Measurements from ENCODE around the gene TANGO2. TPM values are rescaled to one million over a fixed set of nuclear protein-coding genes. Genes with fewer than 3 reads are reported as not detected.

TANGO2 gene
- total and polyA plus RNA-seq, 10 of the 15 experiments (the other 5 are each of a cell fraction or from before 2014, with no cell fraction given), result 4.0 to 24.8 (median 20.9) TPM

DNA sequence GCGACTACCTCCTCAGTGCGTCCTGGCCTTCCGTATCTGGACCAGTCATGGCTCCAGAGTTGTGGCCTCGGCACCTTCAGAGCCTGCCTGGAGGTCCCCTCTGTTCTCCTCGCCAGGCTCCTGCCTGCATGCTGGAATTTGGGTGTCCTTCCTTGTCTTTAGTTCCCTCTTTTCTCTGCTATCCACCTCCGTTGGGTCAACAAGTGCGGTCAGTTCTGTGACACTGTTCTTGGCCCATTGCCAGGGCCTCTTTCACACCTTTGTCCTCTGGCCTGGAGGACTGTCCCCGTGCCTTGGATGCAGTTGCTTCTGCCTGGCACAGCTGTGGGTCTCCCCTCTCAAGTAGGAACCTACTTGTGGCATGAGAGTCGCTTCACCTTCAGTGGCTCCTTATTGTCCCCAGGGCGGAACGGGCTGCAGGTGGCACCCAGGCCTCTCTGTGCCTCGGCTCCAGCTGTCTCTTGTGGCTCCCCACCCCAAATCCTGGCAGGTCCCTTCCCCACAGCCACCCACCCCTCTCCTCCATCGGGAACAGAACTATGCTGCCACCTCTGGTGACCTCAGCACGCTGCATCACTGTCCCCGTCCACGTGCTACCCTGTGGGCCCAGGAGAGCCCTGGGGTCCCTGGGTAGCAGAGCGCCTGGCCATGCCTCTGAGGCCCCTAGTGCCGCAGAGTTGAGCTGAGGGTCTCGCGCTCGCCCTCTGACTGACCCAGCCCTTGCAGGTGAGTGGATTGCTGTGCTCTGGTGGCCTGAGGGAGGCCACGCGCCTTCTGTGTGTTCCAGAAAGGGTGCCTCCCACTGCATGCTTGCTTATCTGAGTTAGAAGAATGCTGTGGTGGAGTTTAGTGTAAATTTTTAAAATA, 63.9 kb downstream of the TANGO2 start (continued):
- TF ChIP-seq POU2F2 (IDR thresholded peaks at IDR 0.05; ENCODE audit: borderline replicate concordance, low read depth, low read length) (no peak), ZNF217 (IDR thresholded peaks at IDR 0.05) (no peak), NFIC (IDR thresholded peaks at IDR 0.05; ENCODE audit: low read depth, low read length) (no peak)

DNA sequence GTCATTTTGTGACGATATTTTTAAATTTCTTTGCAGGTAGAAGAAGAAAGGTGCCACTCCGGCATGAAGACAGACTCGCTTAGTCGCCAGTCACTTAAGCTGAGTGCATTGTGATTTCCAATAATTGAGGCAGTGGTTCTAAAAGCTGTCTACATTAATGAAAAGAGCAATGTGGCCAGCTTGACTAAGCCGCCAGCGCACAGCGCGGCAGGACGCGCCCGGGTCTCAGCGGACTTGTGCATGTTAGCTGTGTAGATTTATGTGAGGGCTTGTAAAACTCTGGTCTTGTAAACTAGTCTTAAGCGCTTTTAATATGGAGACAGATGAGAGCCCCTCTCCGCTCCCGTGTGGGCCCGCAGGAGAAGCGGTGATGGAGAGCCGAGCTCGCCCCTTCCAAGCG, 64.7 kb downstream of the TANGO2 start:
- H4K20me1 ChIP-seq (ENCODE audit: control insufficient read depth, insufficient read depth), result no peaks in the 10 kb centered on the region
- H3K9ac ChIP-seq (ENCODE audit: control insufficient read depth, insufficient read depth, low read length), result no peak overlapping the region
- no peaks in the 10 kb centered on the region for H3K9me3 ChIP-seq (replicated peaks; ENCODE audit: control insufficient read depth, insufficient read depth, low read length)
- FAIRE-seq (no peak), ATAC-seq (no peak), DNase-seq (ENCODE audit: low read depth, low spot score) (no peak)
- in situ Hi-C loops (cut with MboI), result no loop called here
- H3K27ac ChIP-seq (ENCODE audit: control insufficient read depth, insufficient read depth), result no peak overlapping the region
- ChIA-PET POLR2A (no interaction called here), CTCF (no interaction called here), SMC1A (ENCODE audit: uncharacterized antibody, unreplicated experiment) (no interaction called here), RAD21 (ENCODE audit: unreplicated experiment) (no interaction called here)
- peaks cover 47% of the 10 kb centered on the region for H3K79me2 ChIP-seq (ENCODE audit: control insufficient read depth, insufficient read depth, low read length)
- no peak overlapping the region for H3K4me3 ChIP-seq
- no peaks in the 10 kb centered on the region for H3K27me3 ChIP-seq (replicated peaks in 1 of 2; ENCODE audit: control insufficient read depth in 2 of 2, insufficient read depth in 2 of 2, low read length in 1 of 2)
- peaks cover 8% of the 10 kb centered on the region for H3K4me1 ChIP-seq (ENCODE audit: control insufficient read depth, insufficient read depth, low read length)
- no peak overlapping the region for H3K4me2 ChIP-seq (ENCODE audit: control insufficient read depth, insufficient read depth)
- BruUV-seq (replicated peaks), result no TSS peak
- WGBS (ENCODE audit: insufficient coverage, insufficient replicate concordance, low lambda C conversion rate, missing lambda C conversion rate), result 96% methylated on average over 20 of the region's 20 CpGs
- no peak overlapping the region for H2AFZ ChIP-seq (ENCODE audit: control insufficient read depth, low read depth, low read length)
- H3K36me3 ChIP-seq (ENCODE audit: control insufficient read depth in 2 of 2, insufficient read depth in 2 of 2, low read length in 1 of 2), result peaks cover 23 to 28% of the 10 kb centered on the region in 2 experiments
- intact Hi-C loops (cut with micrococcal nuclease; ENCODE audit: unreplicated experiment), result no loop called here
- TF ChIP-seq NRF1 (conservative IDR thresholded peaks at IDR 0.05; ENCODE audit: low read depth, low read length) (no peak), ESRRA (IDR thresholded peaks at IDR 0.05; ENCODE audit: low read length) (no peak), ZBED1 (IDR thresholded peaks at IDR 0.05; ENCODE audit: borderline replicate concordance) (no peak), SRF (IDR thresholded peaks at IDR 0.05; ENCODE audit: low read depth in 2 of 2, low read length in 2 of 2) (no peak), PAX8 (IDR thresholded peaks at IDR 0.05) (no peak)
- TF ChIP-seq, protein P1, sequence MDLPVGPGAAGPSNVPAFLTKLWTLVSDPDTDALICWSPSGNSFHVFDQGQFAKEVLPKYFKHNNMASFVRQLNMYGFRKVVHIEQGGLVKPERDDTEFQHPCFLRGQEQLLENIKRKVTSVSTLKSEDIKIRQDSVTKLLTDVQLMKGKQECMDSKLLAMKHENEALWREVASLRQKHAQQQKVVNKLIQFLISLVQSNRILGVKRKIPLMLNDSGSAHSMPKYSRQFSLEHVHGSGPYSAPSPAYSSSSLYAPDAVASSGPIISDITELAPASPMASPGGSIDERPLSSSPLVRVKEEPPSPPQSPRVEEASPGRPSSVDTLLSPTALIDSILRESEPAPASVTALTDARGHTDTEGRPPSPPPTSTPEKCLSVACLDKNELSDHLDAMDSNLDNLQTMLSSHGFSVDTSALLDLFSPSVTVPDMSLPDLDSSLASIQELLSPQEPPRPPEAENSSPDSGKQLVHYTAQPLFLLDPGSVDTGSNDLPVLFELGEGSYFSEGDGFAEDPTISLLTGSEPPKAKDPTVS (IDR thresholded peaks at IDR 0.05; ENCODE audit: low read depth, low read length), result no peak
- TF ChIP-seq, protein P2, sequence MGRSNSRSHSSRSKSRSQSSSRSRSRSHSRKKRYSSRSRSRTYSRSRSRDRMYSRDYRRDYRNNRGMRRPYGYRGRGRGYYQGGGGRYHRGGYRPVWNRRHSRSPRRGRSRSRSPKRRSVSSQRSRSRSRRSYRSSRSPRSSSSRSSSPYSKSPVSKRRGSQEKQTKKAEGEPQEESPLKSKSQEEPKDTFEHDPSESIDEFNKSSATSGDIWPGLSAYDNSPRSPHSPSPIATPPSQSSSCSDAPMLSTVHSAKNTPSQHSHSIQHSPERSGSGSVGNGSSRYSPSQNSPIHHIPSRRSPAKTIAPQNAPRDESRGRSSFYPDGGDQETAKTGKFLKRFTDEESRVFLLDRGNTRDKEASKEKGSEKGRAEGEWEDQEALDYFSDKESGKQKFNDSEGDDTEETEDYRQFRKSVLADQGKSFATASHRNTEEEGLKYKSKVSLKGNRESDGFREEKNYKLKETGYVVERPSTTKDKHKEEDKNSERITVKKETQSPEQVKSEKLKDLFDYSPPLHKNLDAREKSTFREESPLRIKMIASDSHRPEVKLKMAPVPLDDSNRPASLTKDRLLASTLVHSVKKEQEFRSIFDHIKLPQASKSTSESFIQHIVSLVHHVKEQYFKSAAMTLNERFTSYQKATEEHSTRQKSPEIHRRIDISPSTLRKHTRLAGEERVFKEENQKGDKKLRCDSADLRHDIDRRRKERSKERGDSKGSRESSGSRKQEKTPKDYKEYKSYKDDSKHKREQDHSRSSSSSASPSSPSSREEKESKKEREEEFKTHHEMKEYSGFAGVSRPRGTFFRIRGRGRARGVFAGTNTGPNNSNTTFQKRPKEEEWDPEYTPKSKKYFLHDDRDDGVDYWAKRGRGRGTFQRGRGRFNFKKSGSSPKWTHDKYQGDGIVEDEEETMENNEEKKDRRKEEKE (IDR thresholded peaks at IDR 0.05), result no peak
- TF ChIP-seq, protein P3, sequence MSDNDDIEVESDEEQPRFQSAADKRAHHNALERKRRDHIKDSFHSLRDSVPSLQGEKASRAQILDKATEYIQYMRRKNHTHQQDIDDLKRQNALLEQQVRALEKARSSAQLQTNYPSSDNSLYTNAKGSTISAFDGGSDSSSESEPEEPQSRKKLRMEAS (IDR thresholded peaks at IDR 0.05; ENCODE audit: low read depth, low read length), result no peak
